OCI-LY7 (cell line): ENCODE results near the gene BMERB1. TPM values are rescaled to one million over a fixed set of nuclear protein-coding genes. Genes with fewer than 3 reads are reported as not detected.

Experiments used
- BruUV-seq: library from RNA; stranded (reverse); fragments of 400-500 nt; replicated peaks from 2 replicates; lab custom pipeline; 2021; lab: Mats Ljungman, UMichigan
- CTCF ChIA-PET: fragments of 300-600 bp; sonication (Branson Sonifier 250); formaldehyde crosslinking; loops from one replicate; lab custom pipeline; 2022; ENCODE audit warnings: antibody characterized with exemption; ENCODE audit not compliant: unreplicated experiment; lab: Charles Lee
- POLR2A ChIA-PET: fragments of 300-600 bp; sonication (Branson Sonifier 250); formaldehyde crosslinking; loops from one replicate; lab custom pipeline; 2022; ENCODE audit warnings: antibody characterized with exemption; lab: Charles Lee
- DNase-seq: peaks from one replicate; pipeline ENCODE4 v3.0.0-alpha.2; 2015; ENCODE audit warnings: low spot score
- H2AFZ ChIP-seq: fragments of 200-600 bp; sonication (generic), shearing (Covaris generic); 2 replicates; pipeline ENCODE4 v1.6.1; 2014; ENCODE audit warnings: mild to moderate bottlenecking, antibody characterized with exemption, low read length, moderate library complexity
- H3K27ac ChIP-seq: fragments of 200-600 bp; sonication (generic); 2 replicates; pipeline ENCODE4 v1.5.1; 2014; ENCODE audit warnings: mixed run types, low read depth, mild to moderate bottlenecking, moderate library complexity, low read length, inconsistent platforms; ENCODE audit not compliant: poor library complexity, severe bottlenecking
- H3K36me3 ChIP-seq: fragments of 200-600 bp; sonication (generic); 2 replicates; pipeline ENCODE4 v1.6.1; 2014; ENCODE audit warnings: mild to moderate bottlenecking, antibody characterized with exemption, low read length, moderate library complexity, mixed read lengths; ENCODE audit not compliant: insufficient read depth
- H3K4me1 ChIP-seq: fragments of 200-600 bp; sonication (generic); 2 replicates; pipeline ENCODE4 v1.5.1; 2014; ENCODE audit warnings: mild to moderate bottlenecking, low read length; ENCODE audit not compliant: insufficient read depth, poor library complexity, severe bottlenecking
- H3K4me2 ChIP-seq: fragments of 200-600 bp; sonication (generic); 2 replicates; pipeline ENCODE4 v1.6.1; 2014; ENCODE audit warnings: mild to moderate bottlenecking, low read length
- H3K4me3 ChIP-seq: fragments of 200-600 bp; sonication (generic); 2 replicates; pipeline ENCODE4 v1.5.1; 2014; ENCODE audit warnings: mild to moderate bottlenecking, low read depth, low read length; ENCODE audit not compliant: poor library complexity, severe bottlenecking
- H3K79me2 ChIP-seq: fragments of 200-600 bp; sonication (generic); 2 replicates; pipeline ENCODE4 v1.6.1; 2016; ENCODE audit warnings: low read depth, mild to moderate bottlenecking, low read length, moderate library complexity, mixed read lengths; ENCODE audit not compliant: insufficient read depth
- H3K9me2 ChIP-seq: fragments of 200-600 bp; sonication (generic); 2 replicates; pipeline ENCODE4 v1.6.1; 2016; ENCODE audit warnings: mild to moderate bottlenecking, low read length, mixed read lengths; ENCODE audit not compliant: insufficient read depth
- H3K9me3 ChIP-seq: fragments of 200-600 bp; sonication (generic); 2 replicates; pipeline ENCODE4 v1.6.1; 2014; ENCODE audit warnings: mild to moderate bottlenecking, mixed run types, low read length, mixed read lengths
- H4K20me1 ChIP-seq: fragments of 200-600 bp; sonication (generic); 2 replicates; pipeline ENCODE4 v1.6.1; 2014; ENCODE audit warnings: mild to moderate bottlenecking, antibody characterized with exemption, low read length, moderate library complexity, mixed read lengths; ENCODE audit not compliant: insufficient read depth
- CTCF ChIP-seq: fragments of 200-600 bp; sonication (generic); conservative IDR thresholded peaks from 2 replicates; pipeline ENCODE4 v1.5.1; 2014; ENCODE audit warnings: mild to moderate bottlenecking, antibody characterized with exemption, low read length, moderate library complexity, mixed read lengths
- EZH2phosphoT487 ChIP-seq: fragments of 200-600 bp; sonication (generic); IDR thresholded peaks from 2 replicates; pipeline ENCODE4 v1.6.1; 2018; ENCODE audit warnings: low read depth, borderline replicate concordance, mild to moderate bottlenecking, mixed run types, antibody characterized with exemption, low read length, moderate library complexity, mixed read lengths
- intact Hi-C: fragments of 100-400 bp; cut with micrococcal nuclease; formaldehyde crosslinking; loops from one replicate; pipeline ENCODE4 v1.10.0; 2022; ENCODE audit not compliant: unreplicated experiment
- total RNA-seq, 2 experiments: library from RNA; depleted of rRNA in 1 of 2; stranded (reverse); fragments of >200 nt in 1 of 2; shearing (Covaris generic) in 1 of 2; gene quantifications; 2 replicates each; pipeline ENCODE4 v1.2.3, GENCODE V29; 2014 to 2022

Gene BMERB1
- total RNA-seq, 2 experiments from 2014 or later: not detected

GRCh38 chr16:15487336-15488284 is 53.2 kb downstream of the BMERB1 start:
- Histone ChIP-seq H3K79me2 (no peaks in the 10 kb centered on the region), H2AFZ (no peak overlapping the region), H3K4me2 (no peak overlapping the region), H3K9me3 (no peaks in the 10 kb centered on the region), H3K4me1 (no peaks in the 10 kb centered on the region), H3K4me3 (no peak overlapping the region), H3K27ac (no peak overlapping the region), H3K36me3 (no peaks in the 10 kb centered on the region), H4K20me1 (no peaks in the 10 kb centered on the region), H3K9me2 (no peaks in the 10 kb centered on the region)
- intact Hi-C loops: no loop called here
- no TSS peak for BruUV-seq
- DNase-seq: no peak
- ChIA-PET POLR2A (no interaction called here), CTCF (no interaction called here)
- TF ChIP-seq EZH2phosphoT487 (no peak), CTCF (no peak)

- no peak overlapping the region for H2AFZ ChIP-seq
These were observed 54.6 kb downstream of the BMERB1 start for GRCh38 chr16:15489016-15489415.

More at GRCh38 chr16:15489016-15489415, 54.6 kb downstream of the BMERB1 start:
- Histone ChIP-seq H3K36me3 (no peaks in the 10 kb centered on the region), H3K4me3 (no peak overlapping the region), H3K27ac (no peak overlapping the region), H3K4me1 (no peaks in the 10 kb centered on the region), H3K9me2 (no peaks in the 10 kb centered on the region), H4K20me1 (no peaks in the 10 kb centered on the region), H3K79me2 (no peaks in the 10 kb centered on the region), H3K4me2 (no peak overlapping the region), H3K9me3 (no peaks in the 10 kb centered on the region)
- intact Hi-C loops: no loop called here
- no peak for DNase-seq
- TF ChIP-seq EZH2phosphoT487 (no peak), CTCF (no peak)
- ChIA-PET CTCF (no interaction called here), POLR2A (no interaction called here)
- BruUV-seq: no TSS peak
